GM21737 (cell line): ENCODE data around the gene LIMS4.
"Not testable (repeated sequence)": the region's sequence is repeated elsewhere in the genome, so short reads cannot be mapped to it uniquely, and the experiment has no call there.

ENCODE experiments used
- ATAC-seq: cut with Tn5 transposase; IDR thresholded peaks from one replicate; pipeline ENCODE4 v1.9.1; 2021; ENCODE audit warnings: mild to moderate bottlenecking, moderate library complexity; ENCODE audit not compliant: unreplicated experiment

The LIMS4 gene

GRCh38 chr2:110450951-110451350, 21.7 kb downstream of the LIMS4 start:
- ATAC-seq: not testable (repeated sequence)

GRCh38 chr2:110449127-110449947, 23.3 kb downstream of the LIMS4 start:
- ATAC-seq: not testable (repeated sequence)

GRCh38 chr2:110446644-110447043, 26.0 kb downstream of the LIMS4 start:
- not testable (repeated sequence) for ATAC-seq

GRCh38 chr2:110443305-110444005, 29.2 kb downstream of the LIMS4 start:
- ATAC-seq: not testable (repeated sequence)

- not testable (repeated sequence) for ATAC-seq
Observed at GRCh38 chr2:110441905-110442304, 30.7 kb downstream of the LIMS4 start.

GRCh38 chr2:110434565-110434964, 38.1 kb downstream of the LIMS4 start:
- ATAC-seq: not testable (repeated sequence)

GRCh38 chr2:110425725-110426124, 46.9 kb downstream of the LIMS4 start:
- ATAC-seq: not testable (repeated sequence)

- ATAC-seq: not testable (repeated sequence)
Observed at GRCh38 chr2:110424421-110424820, 48.2 kb downstream of the LIMS4 start.

- not testable (repeated sequence) for ATAC-seq
Observed at GRCh38 chr2:110423574-110423962, 49.0 kb downstream of the LIMS4 start.

- not testable (repeated sequence) for ATAC-seq
Observed at GRCh38 chr2:110422852-110423573, 49.6 kb downstream of the LIMS4 start.

- ATAC-seq: not testable (repeated sequence)
Observed at GRCh38 chr2:110420641-110421354, 51.8 kb downstream of the LIMS4 start.

- not testable (repeated sequence) for ATAC-seq
Observed at GRCh38 chr2:110407142-110407541, 65.5 kb downstream of the LIMS4 start.

GRCh38 chr2:110404988-110405387, 67.6 kb downstream of the LIMS4 start:
- not testable (repeated sequence) for ATAC-seq

GRCh38 chr2:110404246-110404645, 68.4 kb downstream of the LIMS4 start:
- not testable (repeated sequence) for ATAC-seq

- not testable (repeated sequence) for ATAC-seq
Observed at GRCh38 chr2:110401001-110401618, 71.5 kb downstream of the LIMS4 start.

- not testable (repeated sequence) for ATAC-seq
Observed at GRCh38 chr2:110399378-110399777, 73.2 kb downstream of the LIMS4 start.

GRCh38 chr2:110395990-110396389, 76.6 kb downstream of the LIMS4 start:
- not testable (repeated sequence) for ATAC-seq
